ENCODE results near the gene WSB2.

GRCh38 chr12:117985182-117985581 is 75.8 kb downstream of the WSB2 start:
- TF ChIP-seq POLR2A (IDR thresholded peaks at IDR 0.05) (no peak), CTCF (IDR thresholded peaks at IDR 0.05) (no peak)
